Right ventricle myocardium inferior (tissue), 1 donor: ENCODE results near the gene THRB. TPM values are rescaled to one million over a fixed set of nuclear protein-coding genes. Genes with fewer than 3 reads are reported as not detected.

Source experiments
- ATAC-seq: fragments of 200-7000 bp; cut with Tn5 transposase; one replicate; pipeline ENCODE4 v1.9.1; 2020; ENCODE audit warnings: mild to moderate bottlenecking, moderate library complexity
- DNase-seq: peaks from one replicate; pipeline ENCODE4 v3.0.0; 2021; ENCODE audit errors: missing footprints
- intact Hi-C: fragments of 100-400 bp; cut with DNase I; formaldehyde crosslinking; loops from one replicate; pipeline ENCODE4 v1.11.0; 2022
- total RNA-seq: library from RNA; stranded (reverse); fragmentation: NEBNext Ultra II Directional; extraction: Animal tissue kit (Norgen Biotek cat#: 25700); gene quantifications from one replicate; pipeline ENCODE4 v1.2.1, GENCODE V29; 2021
- donor health status: DM: no; HTN: yes; CAD: no; lungs with severe emphysema.

THRB gene
- total RNA-seq, 1 donor from 2014 or later: 25.9 TPM

DNA sequence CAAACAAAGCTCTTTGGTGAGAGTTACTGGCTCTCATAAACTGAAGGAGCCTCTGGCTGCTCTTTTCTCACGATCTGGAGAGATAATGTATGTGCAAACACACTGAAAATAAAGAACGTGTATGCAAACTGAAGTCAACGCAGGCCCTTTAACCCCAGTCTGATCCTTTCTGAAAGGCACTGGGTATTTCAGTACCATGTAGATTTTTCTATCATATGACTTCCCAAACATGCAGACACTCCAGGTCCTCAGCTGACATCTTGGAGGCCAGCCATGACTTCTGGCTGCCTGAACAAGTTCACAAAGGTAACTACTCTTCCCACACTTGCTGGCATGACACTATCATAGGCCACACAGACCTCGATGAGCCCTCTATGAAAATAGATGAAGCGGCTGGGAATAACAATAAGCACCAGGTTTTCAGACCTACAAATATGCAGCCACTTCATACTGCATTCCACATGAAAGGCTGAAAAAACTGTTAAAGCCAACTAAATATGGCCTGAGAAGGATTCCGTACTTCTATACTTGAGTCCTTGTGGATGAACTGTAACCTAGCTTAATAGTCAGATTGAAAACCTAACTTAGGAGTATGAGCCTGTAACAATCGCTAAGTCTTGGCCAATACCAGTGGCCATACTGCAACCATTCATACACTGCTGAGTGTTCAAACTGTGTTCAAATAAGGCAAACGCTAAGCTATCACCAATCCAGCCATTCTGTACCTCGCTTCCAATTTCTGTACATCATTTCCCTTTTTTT is 121.3 kb downstream of the THRB start:
- peak; percentile 79 for ATAC-seq
- DNase-seq: peak; percentile 76
- intact Hi-C loops: no loop called here

DNA sequence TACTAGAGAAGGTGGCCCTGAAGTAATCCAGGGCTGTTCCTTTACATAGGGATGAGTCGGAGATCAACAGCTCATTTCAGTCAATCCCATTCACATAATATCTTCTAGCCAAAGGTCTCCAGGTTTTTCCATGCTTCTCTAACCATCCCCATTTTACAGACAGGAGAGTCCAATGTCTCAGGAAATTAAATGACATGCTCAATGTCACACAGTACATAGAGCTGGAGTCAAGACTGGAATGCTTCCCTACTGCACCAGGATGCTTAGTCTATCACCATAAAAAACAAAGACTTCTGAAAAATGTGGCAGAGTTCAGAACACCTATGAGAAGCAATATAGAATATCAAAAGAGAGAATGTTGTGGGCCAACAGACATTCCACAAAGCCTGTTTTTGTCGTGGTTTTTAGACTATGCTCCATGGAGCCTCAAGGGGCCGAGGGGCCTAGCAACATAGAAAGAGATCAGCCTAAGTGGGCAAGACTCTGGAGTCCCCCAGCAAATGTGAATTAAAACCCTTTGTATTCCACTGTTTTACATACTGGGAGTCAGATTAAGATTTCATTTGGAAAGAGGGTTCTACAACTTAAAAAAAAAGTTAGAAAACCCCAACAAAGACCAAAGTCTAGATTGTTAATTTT is 122.0 kb downstream of the THRB start:
- intact Hi-C loops: no loop called here
- no peak for ATAC-seq
- no peak for DNase-seq

DNA sequence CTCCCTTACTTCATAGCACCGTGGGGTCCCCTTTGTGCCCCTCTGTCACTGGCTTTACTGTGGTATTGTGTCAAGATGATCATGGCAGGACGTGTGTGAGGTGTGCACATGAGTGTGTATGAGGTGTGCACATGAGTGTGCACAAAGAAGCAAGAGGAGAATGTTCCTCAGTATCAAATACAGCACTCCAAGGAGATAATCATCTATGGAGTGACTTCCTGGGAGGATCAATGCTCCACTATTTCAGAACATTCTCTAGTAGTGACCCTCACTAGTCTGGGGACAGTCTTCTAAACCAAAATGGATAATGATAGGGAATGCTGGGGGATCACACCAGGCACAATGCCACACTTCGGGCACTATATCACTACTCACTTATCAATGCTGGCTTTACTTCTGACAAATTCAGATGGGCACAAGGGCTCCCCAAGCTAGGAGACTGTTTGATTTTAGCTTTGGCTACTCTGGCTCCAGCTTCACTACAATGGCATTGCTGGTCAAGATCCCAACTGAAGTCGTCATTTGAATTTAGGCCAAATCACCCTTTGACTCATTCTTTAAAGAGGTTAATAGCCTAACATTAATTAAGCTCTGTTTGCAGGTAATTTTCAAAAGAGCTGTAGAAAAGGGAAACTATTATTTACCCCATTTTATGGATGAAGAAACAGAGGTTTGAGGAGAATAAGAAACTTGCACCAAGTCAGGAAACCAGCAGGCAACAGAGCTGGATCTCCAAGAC is 124.1 kb downstream of the THRB start:
- intact Hi-C loops: no loop called here
- DNase-seq: no peak
- ATAC-seq: no peak

DNA sequence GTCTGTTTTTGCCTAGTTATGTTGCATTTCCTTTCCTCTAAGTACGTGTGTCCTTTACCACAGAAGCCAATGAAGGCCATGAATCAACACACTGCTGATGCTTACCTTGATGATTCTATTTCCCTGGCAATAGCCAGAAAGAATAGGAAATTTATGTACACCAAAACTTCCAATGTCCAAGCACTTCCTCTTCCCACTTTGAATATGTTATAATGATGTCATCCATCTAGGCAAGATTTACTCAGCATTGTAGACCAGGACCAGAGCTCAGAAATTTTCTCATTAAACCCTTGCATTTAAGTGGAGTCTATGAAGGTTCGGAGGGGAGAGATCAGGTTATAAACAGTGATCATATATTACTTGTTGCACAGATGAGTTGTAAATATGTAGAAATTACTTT is 126.0 kb downstream of the THRB start:
- DNase-seq (no peak), ATAC-seq (no peak)
- intact Hi-C loops: no loop called here

DNA sequence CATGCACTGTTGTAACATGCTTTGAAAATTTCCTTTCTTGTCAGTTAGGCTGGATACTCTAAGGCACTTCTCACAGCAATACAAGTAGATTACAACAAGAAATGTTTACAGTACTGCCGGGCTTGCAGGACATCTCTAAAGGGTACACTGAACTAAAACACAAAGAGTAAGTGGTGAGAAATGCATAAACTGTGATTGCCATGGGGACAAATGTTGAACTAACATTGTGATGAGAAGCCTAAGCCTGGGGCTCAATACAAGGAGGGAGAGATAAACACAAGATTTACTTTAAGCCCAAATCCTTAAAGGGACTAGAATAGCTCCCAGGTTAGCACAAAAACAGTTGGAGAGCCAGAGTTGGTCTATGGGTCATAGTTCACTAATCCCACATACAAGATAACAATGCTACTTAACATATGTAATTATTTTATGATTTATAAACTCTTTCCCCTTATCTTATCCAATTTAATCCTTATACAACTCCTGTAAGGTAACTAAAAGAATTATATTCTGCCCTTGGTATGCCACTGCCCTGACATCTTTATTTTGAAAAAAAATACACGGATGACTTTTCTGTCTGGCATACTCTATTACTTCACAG is 126.9 kb downstream of the THRB start:
- intact Hi-C loops: no loop called here
- no peak for ATAC-seq

DNA sequence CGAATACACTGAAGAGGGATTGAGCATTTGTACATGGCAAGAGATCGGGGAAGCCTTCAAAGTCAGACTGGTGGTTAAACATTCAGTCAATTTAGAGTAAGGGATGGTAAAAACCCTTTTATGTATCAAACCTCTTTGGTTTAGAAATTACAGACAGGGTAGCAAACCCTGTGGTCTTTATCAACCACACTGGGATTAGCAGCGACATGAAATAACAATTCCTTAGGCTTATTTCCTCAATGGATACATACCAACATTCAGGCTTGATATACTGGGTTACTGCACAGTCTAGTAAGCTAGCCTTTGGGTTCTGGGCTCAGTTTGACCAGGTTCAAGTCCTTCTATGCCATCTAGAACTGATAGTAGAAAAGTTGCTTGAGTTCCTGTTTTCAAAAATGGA is 127.4 kb downstream of the THRB start:
- intact Hi-C loops: no loop called here
- ATAC-seq: no peak

More for the DNA sequence above, 126.9 kb downstream of the THRB start:
- DNase-seq: no peak

DNA sequence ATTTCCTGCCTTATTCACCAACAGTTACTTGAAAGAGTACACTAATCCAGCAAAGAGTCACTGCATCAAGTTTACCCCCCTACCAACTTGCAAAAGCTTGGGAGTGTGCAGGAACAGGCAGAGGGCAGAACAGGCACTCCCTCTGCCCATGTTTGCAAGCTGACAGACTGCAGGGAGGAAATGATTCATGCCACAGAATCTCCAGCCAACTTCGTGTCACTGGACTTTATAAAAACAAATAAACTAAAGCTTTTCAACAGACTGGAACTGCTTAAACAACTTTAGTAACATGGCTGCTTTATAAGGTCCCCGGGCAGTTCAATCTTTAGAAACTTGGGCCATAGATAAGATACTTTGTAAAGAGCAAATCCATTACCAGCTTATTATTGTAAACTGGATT is 129.5 kb downstream of the THRB start:
- intact Hi-C loops: loop anchor here (2.0 kb wide), 1 partner anchor 130 kb away; the partner anchor contains the start of gene THRB
- DNase-seq: no peak
- ATAC-seq: peak; percentile 75

More for the DNA sequence above, 127.4 kb downstream of the THRB start:
- DNase-seq: no peak

DNA sequence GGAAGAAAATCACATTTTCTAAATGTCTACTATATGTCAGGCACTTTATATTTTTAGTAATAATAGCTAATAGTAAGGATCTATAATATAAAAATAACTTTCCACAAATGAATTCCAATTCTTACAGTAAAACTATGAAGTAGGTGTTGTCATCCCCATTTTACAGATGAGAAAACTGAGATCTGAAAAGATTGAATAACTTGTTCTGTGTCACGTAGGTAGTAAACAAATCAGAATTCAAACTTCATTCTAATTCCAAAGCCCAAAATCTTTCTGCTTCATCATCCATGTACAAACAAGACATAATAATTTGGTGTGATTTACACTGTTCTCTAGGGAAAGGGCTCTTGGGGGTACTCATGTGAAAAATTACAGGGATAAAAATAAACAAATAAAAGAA is 130.3 kb downstream of the THRB start:
- DNase-seq: no peak
- ATAC-seq: no peak
- intact Hi-C loops: loop anchor here (2.0 kb wide), 1 partner anchor 130 kb away; the partner anchor contains the start of gene THRB

DNA sequence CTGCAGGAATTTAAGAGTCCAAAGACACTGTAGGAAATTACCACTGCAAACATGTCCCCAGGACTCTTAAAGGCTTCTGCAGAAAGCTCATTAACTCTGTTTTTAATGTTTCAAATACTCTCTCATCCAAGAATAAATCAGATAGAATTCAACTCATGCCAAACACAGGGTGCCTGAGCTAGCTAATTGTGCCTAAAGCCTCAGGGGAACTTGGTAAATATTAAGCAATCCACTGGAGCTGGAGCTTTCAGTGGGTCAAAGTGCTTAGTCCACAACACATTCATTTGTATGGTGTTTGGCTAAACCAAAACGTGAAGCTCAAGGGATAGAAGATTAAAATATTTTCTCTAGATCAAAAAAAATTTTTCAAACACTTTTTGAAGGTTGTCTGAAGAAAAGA is 131.4 kb downstream of the THRB start:
- DNase-seq (no peak), ATAC-seq (peak; percentile 59)
- intact Hi-C loops: no loop called here

DNA sequence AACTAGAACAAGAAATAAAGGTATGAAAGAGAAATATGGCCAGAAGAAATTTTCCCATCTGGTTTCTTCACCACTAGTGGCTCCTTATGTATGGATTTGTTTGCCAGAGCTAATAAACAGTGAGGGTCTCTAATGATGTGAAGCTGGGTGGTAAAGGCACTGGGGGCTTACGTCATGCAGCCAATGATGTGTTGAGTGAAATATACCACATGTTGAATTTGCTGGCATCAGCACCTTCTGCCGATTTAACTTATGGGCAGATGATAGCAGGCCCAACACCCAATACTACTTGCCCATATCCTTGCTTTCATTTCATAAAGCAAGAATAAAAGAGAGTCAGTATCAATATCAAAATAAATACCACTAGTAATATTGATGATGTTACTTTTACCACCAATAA is 133.0 kb downstream of the THRB start:
- DNase-seq: no peak

DNA sequence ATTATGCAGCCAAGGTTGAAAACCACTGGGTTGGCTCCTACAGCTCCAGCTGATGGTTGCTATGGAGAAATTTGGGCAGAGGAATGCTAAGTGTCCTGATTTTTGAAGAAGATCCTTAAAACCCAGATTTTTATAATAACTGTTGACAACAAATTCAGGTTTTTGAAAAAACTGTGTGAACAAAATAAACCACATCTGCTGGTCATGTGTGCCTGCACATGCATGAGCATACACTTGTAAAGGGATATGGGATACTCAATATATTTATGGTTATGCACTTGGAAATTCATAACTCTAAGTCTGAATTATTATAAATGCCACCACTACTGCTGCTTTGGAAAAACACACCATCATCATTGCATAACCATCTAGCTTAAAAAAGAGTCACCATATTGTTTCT is 133.7 kb downstream of the THRB start:
- intact Hi-C loops: no loop called here
- no peak for ATAC-seq

More for the DNA sequence above, 133.0 kb downstream of the THRB start:
- intact Hi-C loops: no loop called here
- ATAC-seq: no peak

DNA sequence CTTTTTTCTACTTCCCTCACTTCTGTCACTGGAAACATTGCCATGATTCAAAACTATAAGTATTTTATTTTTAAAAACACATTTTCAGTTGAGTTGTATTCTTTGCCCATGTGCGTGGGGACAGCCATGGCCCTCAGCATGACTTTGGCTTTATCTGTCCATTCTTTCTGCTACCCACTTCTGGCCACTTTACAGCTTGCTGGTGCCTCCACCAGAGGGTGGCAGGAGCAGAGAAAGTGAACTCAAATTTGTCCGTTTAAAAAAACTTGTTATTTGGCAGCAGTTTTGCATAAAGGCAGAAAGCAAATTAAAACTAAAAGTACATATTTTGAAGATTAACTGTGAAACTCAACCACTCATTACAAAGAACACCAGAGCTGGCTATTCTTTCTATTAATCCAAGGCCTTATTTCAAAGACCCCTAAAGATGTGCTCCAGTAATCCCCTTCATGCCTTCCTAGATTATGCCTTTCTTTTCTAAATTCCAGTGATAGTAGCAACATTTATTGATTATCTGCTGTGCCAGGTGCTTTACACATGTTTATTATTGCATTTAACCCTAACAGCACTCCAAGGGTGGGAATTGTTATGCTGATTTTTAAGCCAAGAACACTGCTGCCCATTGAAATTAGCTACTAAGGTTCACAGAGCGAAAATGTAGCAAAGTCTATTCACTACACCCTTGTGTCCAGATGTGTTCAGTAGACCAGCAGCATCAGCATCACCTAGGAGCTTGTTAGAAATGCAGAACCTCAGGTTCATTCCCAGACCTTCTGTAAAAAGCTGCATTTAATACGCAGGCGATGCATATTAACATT is 134.8 kb downstream of the THRB start:
- intact Hi-C loops: no loop called here
- ATAC-seq: no peak
- no peak for DNase-seq

More for the DNA sequence above, 133.7 kb downstream of the THRB start:
- no peak for DNase-seq

DNA sequence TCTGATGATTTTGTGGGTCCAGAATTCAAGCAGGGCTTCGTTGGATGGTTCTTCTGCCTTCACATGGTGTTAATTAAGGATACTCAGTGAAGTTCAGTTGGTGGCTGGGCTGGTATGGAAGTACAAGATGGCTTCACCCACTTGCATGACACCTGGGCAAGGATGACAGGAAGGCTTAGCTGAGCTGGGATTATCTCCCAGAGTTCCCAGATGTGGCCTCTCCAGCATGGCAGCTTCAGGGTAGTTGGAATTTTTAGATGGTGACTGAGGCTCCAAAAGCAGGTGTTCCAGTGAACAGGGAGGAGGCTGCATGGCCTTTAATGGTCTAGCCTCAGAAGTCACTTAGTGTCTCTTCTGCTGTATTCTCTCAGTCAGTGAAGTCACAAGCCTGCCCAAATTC is 135.5 kb downstream of the THRB start:
- intact Hi-C loops: no loop called here
- ATAC-seq (no peak), DNase-seq (no peak)

DNA sequence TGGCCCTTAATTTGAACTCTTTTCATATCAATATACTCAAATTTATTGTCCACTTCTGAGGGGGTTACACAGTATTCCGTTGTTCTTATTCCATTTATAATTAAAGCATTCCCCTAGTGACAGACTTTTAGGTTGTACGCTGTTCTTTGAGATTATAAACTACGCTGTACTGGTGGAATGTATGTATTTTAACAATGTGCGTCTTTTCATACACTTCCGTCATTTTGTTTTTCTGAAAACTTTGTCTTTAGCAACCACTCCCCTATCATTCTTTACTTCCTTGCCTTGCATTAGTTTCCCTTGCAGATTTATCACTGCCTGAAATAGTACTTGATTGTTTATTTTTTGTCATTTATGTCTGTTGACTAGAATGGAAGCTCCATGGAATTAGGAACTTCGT is 137.0 kb downstream of the THRB start:
- intact Hi-C loops: no loop called here
- DNase-seq: no peak
- no peak for ATAC-seq

DNA sequence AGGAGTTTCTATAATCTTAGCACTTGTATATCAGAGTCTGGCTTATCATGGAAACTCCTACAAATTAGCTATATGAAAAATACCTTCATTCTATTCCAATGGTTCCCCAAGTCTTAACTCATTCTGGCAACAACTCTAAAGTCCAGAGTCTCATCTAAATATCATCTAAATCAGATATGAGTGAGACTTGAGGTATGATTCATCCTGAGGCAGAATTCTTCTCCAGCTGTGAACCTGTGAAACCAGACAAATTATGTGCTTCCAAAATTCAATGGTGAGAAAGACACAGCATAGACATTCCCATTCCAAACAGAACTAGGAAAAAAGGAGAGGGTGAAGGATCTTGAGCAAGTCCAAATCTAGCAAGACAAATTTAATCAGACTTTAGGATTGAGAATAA is 138.8 kb downstream of the THRB start:
- ATAC-seq: no peak
- intact Hi-C loops: no loop called here
- DNase-seq: no peak

DNA sequence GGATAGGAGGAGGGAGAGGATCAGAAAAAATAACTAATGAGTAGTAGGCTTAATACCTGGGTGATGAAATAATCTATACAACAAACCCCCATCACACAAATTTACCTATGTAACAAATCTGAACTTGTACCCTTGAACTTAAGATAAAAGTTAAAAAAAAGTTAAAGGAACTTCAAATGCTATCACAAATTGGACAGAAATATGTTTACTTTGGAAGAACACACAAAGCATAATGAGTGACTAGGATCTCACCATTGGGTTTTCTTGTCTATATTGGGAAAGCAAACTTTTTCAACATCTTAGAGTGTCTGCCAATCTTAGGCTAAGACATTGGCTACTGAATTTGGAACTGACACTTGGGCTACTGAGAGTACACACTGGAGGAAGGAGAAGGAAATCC is 140.4 kb downstream of the THRB start:
- intact Hi-C loops: loop anchor here (5.0 kb wide), 1 partner anchor 143 kb away; no protein-coding TSS in a partner anchor
- ATAC-seq (no peak), DNase-seq (no peak)

DNA sequence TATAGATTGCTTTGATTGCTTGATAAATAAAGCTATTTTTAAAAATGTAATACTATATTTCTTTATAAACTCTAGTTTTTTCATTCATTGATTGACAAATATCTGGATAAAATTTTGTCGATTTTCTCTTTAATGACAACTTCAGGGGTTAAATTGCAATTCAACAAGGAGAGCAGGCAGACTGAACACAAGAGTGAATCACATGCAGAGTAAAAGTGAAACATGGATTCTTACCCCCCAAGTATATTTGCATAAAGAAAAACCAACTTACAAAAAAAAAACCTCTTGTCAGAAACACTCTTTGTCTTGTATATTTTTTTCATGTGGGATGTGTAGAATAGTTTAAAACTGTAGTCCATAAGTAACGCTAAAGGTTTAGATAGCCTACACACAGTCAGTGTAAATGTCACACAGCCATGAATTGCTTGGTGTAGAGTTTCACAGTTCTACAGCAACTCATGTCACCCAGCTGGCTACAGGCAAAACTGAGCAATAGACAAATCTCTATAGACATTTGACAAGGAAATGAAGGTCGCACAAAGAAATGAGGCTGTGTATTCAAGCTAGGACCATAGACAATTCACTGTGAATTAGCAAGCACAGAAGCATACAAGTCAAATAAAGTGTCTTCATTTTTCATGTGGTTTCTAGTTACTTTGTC is 141.6 kb downstream of the THRB start:
- ATAC-seq: no peak
- DNase-seq: no peak
- intact Hi-C loops: loop anchor here (5.0 kb wide), 1 partner anchor 144 kb away; no protein-coding TSS in a partner anchor
